GM12801 (cell line): Measurements from ENCODE around the gene CAMTA2.

Experiments used
- CTCF ChIP-seq: IDR thresholded peaks from one replicate; pipeline ENCODE4 v1.5.1; 2011; ENCODE audit warnings: control low read depth; ENCODE audit not compliant: insufficient read length; ENCODE audit errors: extremely low read depth

CAMTA2 gene

GRCh38 chr17:4965311-4965986 lies 22.0 kb downstream of the CAMTA2 start:
- TF ChIP-seq CTCF, result no peak

GRCh38 chr17:4960279-4960922 lies 27.1 kb downstream of the CAMTA2 start:
- TF ChIP-seq CTCF, result no peak

GRCh38 chr17:4959261-4959965 lies 28.1 kb downstream of the CAMTA2 start:
- TF ChIP-seq CTCF, result no peak

GRCh38 chr17:4958102-4958501 lies 29.4 kb downstream of the CAMTA2 start:
- no peak for TF ChIP-seq CTCF

- TF ChIP-seq CTCF, result no peak
Measured at GRCh38 chr17:4956493-4957061, 30.9 kb downstream of the CAMTA2 start.

- no peak for TF ChIP-seq CTCF
Measured at GRCh38 chr17:4955091-4955490, 32.4 kb downstream of the CAMTA2 start.

- TF ChIP-seq CTCF, result no peak
Measured at GRCh38 chr17:4953451-4953961, 34.0 kb downstream of the CAMTA2 start.
